Keratinocyte (primary cell): ENCODE measurements around the gene DHRS12.

Experiments used
- CTCF ChIP-seq, 3 experiments: IDR thresholded peaks in 1 of 3; conservative IDR thresholded peaks in 1 of 3; optimal IDR thresholded peaks in 1 of 3; 2 replicates in 2 of 3; 3 replicates in 1 of 3; pipeline versions ENCODE3 to v1.5.1; 2011; ENCODE audit warnings: low read length in 3 of 3, mild to moderate bottlenecking in 3 of 3, moderate library complexity in 2 of 3, control low read depth in 1 of 3, inconsistent platforms in 1 of 3; ENCODE audit not compliant: insufficient read depth in 2 of 3; ENCODE audit errors: extremely low read depth in 1 of 3
- EZH2 ChIP-seq: IDR thresholded peaks from one replicate; pipeline ENCODE4 v1.6.1; 2012; ENCODE audit warnings: inconsistent platforms, mild to moderate bottlenecking, low read length, moderate library complexity

GRCh38 chr13:51783428-51784094, 20.4 kb downstream of the DHRS12 start:
- TF ChIP-seq CTCF (optimal IDR thresholded peaks at IDR 0.05 in 1 of 3, IDR thresholded peaks at IDR 0.05 in 1 of 3, conservative IDR thresholded peaks at IDR 0.05 in 1 of 3; ENCODE audit: extremely low read depth in 1 of 3, insufficient read depth in 2 of 3, low read length in 3 of 3): no peak
- no peak for TF ChIP-seq EZH2
